ENCODE data around the gene UBE2G2.
"Not testable (repeated sequence)": the region's sequence is repeated elsewhere in the genome, so short reads cannot be mapped to it uniquely, and the experiment has no call there.

The UBE2G2 gene

GRCh38 chr21:44835647-44835973, 34.0 kb upstream of the UBE2G2 start:
- no peak for FAIRE-seq

GRCh38 chr21:44834951-44835646, 33.5 kb upstream of the UBE2G2 start:
- no peak for FAIRE-seq

GRCh38 chr21:44834231-44834950, 32.8 kb upstream of the UBE2G2 start:
- FAIRE-seq, result no peak

- FAIRE-seq, result no peak
Measured at GRCh38 chr21:44833663-44834062, 32.0 kb upstream of the UBE2G2 start.

GRCh38 chr21:44832516-44833255, 31.1 kb upstream of the UBE2G2 start:
- FAIRE-seq, result not testable (repeated sequence)

- no peak for FAIRE-seq
Measured at GRCh38 chr21:44831227-44831860, 29.7 kb upstream of the UBE2G2 start.

- no peak for FAIRE-seq
Measured at GRCh38 chr21:44829507-44830092, 28.0 kb upstream of the UBE2G2 start.

- no peak for FAIRE-seq
Measured at GRCh38 chr21:44828362-44829056, 26.9 kb upstream of the UBE2G2 start.

- no peak for FAIRE-seq
Measured at GRCh38 chr21:44823179-44823660, 21.6 kb upstream of the UBE2G2 start.

- no peak for FAIRE-seq
Measured at GRCh38 chr21:44822484-44823178, 21.0 kb upstream of the UBE2G2 start.

GRCh38 chr21:44820851-44821250, 19.2 kb upstream of the UBE2G2 start:
- no peak for FAIRE-seq

GRCh38 chr21:44819283-44820243, 17.9 kb upstream of the UBE2G2 start:
- no peak for FAIRE-seq

- FAIRE-seq, result no peak
Measured at GRCh38 chr21:44818640-44819011, 17.0 kb upstream of the UBE2G2 start.

- FAIRE-seq, result no peak
Measured at GRCh38 chr21:44817914-44818639, 16.5 kb upstream of the UBE2G2 start, which contains the start of gene SUMO3. TSS of gene SUMO3 (minus strand) at chr21:44818062. CDS start at chr21:44817968, 94 bp downstream.

GRCh38 chr21:44817506-44817880, 15.9 kb upstream of the UBE2G2 start:
- FAIRE-seq, result no peak

GRCh38 chr21:44816761-44817505, 15.3 kb upstream of the UBE2G2 start:
- no peak for FAIRE-seq

GRCh38 chr21:44815852-44816628, 14.4 kb upstream of the UBE2G2 start:
- no peak for FAIRE-seq

- no peak for FAIRE-seq
Measured at GRCh38 chr21:44815225-44815624, 13.6 kb upstream of the UBE2G2 start.
